GM12874 (cell line): Measurements from ENCODE around the gene MEP1A.

ENCODE experiments used
- CTCF ChIP-seq: IDR thresholded peaks from 2 replicates; pipeline ENCODE4 v1.5.1; 2011; ENCODE audit warnings: low read depth, mild to moderate bottlenecking, control low read depth, low read length, moderate library complexity; ENCODE audit not compliant: insufficient read depth

The MEP1A gene

GRCh38 chr6:46795816-46796215 is 2.6 kb downstream of the MEP1A start:
- no peak for TF ChIP-seq CTCF

GRCh38 chr6:46796848-46797580 is 3.8 kb downstream of the MEP1A start:
- no peak for TF ChIP-seq CTCF

DNA sequence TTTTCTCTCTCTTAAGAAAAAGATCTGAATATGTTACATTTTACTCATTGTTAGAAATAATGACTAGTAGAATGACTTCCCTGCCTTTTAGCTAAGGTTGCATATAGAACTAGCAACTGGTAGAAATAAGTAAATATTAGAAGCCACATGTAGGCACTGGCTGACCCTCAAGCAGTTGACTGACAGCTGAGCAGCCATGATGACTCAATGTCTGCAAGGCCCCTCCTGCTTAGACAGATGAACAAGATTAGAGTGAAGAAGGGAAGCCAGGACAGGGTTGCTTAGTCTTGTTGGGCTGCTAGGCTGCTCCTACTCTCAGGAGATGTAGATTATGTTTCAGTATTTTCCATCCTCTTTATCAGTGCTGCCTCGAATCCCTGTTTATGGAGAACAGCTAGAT is 6.5 kb downstream of the MEP1A start:
- TF ChIP-seq CTCF: no peak

- TF ChIP-seq CTCF: no peak
Observed at GRCh38 chr6:46808806-46809205, 15.6 kb downstream of the MEP1A start.

DNA sequence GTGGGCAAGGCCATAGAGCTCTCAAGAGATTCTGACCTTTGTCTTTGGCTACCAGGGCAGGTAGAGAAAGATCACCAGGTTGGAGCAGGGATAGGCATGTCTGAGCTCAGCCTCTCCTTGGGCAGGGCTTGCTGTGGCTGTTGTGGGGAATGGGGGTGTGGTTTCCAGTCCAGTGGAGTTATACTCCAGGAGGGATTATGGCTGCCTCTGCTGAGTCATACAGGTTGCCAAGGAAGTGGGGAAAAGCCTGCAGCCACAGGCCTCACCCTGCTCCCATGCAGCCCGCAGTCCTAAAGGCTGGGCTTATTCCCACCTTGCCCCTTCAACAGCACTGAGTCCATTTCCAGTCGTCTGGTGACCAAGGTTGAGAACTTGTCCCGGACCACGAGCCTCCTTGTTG is 21.9 kb downstream of the MEP1A start:
- no peak for TF ChIP-seq CTCF

- TF ChIP-seq CTCF: no peak
Observed at GRCh38 chr6:46816626-46817025, 23.4 kb downstream of the MEP1A start.

- TF ChIP-seq CTCF: no peak
Observed at GRCh38 chr6:46819561-46819960, 26.4 kb downstream of the MEP1A start.

GRCh38 chr6:46821458-46821881 is 28.3 kb downstream of the MEP1A start:
- no peak for TF ChIP-seq CTCF
